Spleen (tissue), 10 donors: ENCODE results near the gene OR10X1. TPM values are rescaled to one million over a fixed set of nuclear protein-coding genes. Genes with fewer than 3 reads are reported as not detected.

Experiments
- polyA plus RNA-seq, 3 donors: library from polyadenylated mRNA; stranded (reverse); fragments of 200-250 nt; gene quantifications; one replicate each; pipeline ENCODE4 v1.2.1, GENCODE V29; 2013
- total RNA-seq, 7 donors: library from RNA; depleted of rRNA in 3 of 7; stranded (reverse); fragments of >200 nt in 3 of 7; fragmentation: NEBNext Ultra II Directional in 4 of 7; extraction: Animal tissue kit (Norgen Biotek cat#: 25700) in 4 of 7; gene quantifications; one replicate each; pipeline versions ENCODE4 v1.1.0 to v1.2.1, GENCODE V29; 2016 to 2021
- donor health status: healthy with polysubstance abuse.
- donor health status: DM: no; HTN: no; CAD: no; lungs with moderate emphysema.
- donor health status: DM: no; HTN: no; CAD: no.
- donor health status: Bipolar disorder and iron deficiency.
- donor health status: healthy.
- donor health status: DM: no; HTN: no; CAD: no.
- donor health status: DM: yes; HTN: yes; CAD: no.

OR10X1 gene
- total and polyA plus RNA-seq, 10 donors: not detected

Other genes starting within 250 kb of the OR10X1 start
- under 1 TPM in 2 of 7 donors, not detected in 5; 0.36 to 0.37 TPM for gene CD1B, start 248.4 kb downstream of the OR10X1 start, total RNA-seq
- gene CD1B, start 248.4 kb downstream of the OR10X1 start, polyA plus RNA-seq: under 1 TPM in 2 of 3 donors, not detected in 1; 0.11 to 0.29 TPM
- gene CD1E, start 226.0 kb downstream of the OR10X1 start, total RNA-seq: 1 to 10 TPM in 2 of 7 donors, under 1 TPM in 3, not detected in 2; 0.26 to 2.6 (median 0.85) TPM
- under 1 TPM; 0.09 to 0.42 (median 0.10) TPM for gene CD1E, start 226.0 kb downstream of the OR10X1 start, polyA plus RNA-seq
- gene OR10T2, start 180.4 kb downstream of the OR10X1 start, total RNA-seq: not detected
- gene OR10T2, start 180.4 kb downstream of the OR10X1 start, polyA plus RNA-seq: not detected
- not detected for gene OR10K2, start 153.7 kb downstream of the OR10X1 start, total RNA-seq
- not detected for gene OR10K2, start 153.7 kb downstream of the OR10X1 start, polyA plus RNA-seq
- gene OR10K1, start 118.1 kb downstream of the OR10X1 start, total RNA-seq: not detected
- gene OR10K1, start 118.1 kb downstream of the OR10X1 start, polyA plus RNA-seq: under 1 TPM in 1 of 3 donors, not detected in 2; 0.07 TPM
- not detected for gene OR10R2, start 107.7 kb downstream of the OR10X1 start, total RNA-seq
- gene OR10R2, start 107.7 kb downstream of the OR10X1 start, polyA plus RNA-seq: not detected
- gene OR6Y1, start 25.5 kb downstream of the OR10X1 start, total RNA-seq: not detected
- gene OR6Y1, start 25.5 kb downstream of the OR10X1 start, polyA plus RNA-seq: not detected
- not detected for gene OR6P1, start 9.3 kb downstream of the OR10X1 start, total RNA-seq
- not detected for gene OR6P1, start 9.3 kb downstream of the OR10X1 start, polyA plus RNA-seq
- not detected for gene OR10Z1, start 25.4 kb upstream of the OR10X1 start, total RNA-seq
- gene OR10Z1, start 25.4 kb upstream of the OR10X1 start, polyA plus RNA-seq: not detected
- gene SPTA1, start 106.8 kb upstream of the OR10X1 start, total RNA-seq: 10 to 100 TPM in 1 of 7 donors, 1 to 10 TPM in 5, under 1 TPM in 1; 0.97 to 32.6 (median 5.1) TPM
- gene SPTA1, start 106.8 kb upstream of the OR10X1 start, polyA plus RNA-seq: under 1 TPM; 0.05 to 0.45 (median 0.07) TPM
- gene OR6K2, start 120.8 kb upstream of the OR10X1 start, total RNA-seq: not detected
- not detected for gene OR6K2, start 120.8 kb upstream of the OR10X1 start, polyA plus RNA-seq
- gene OR6K3, start 140.8 kb upstream of the OR10X1 start, total RNA-seq: under 1 TPM in 1 of 7 donors, not detected in 6; 0.67 TPM
- not detected for gene OR6K3, start 140.8 kb upstream of the OR10X1 start, polyA plus RNA-seq
- not detected for gene OR6K6, start 174.8 kb upstream of the OR10X1 start, total RNA-seq
- not detected for gene OR6K6, start 174.8 kb upstream of the OR10X1 start, polyA plus RNA-seq
- gene OR6N1, start 192.3 kb upstream of the OR10X1 start, total RNA-seq: under 1 TPM in 2 of 7 donors, not detected in 5; 0.77 to 0.84 TPM
- gene OR6N1, start 192.3 kb upstream of the OR10X1 start, polyA plus RNA-seq: under 1 TPM in 1 of 3 donors, not detected in 2; 0.10 TPM
- under 1 TPM in 1 of 7 donors, not detected in 6; 0.47 TPM for gene OR6N2, start 201.3 kb upstream of the OR10X1 start, total RNA-seq
- not detected for gene OR6N2, start 201.3 kb upstream of the OR10X1 start, polyA plus RNA-seq